Endothelial cell of umbilical vein (primary cell): ENCODE data around the gene PRRC2C. TPM values are rescaled to one million over a fixed set of nuclear protein-coding genes. Genes with fewer than 3 reads are reported as not detected.

Experiments used
- BruUV-seq: library from RNA; stranded (reverse); fragments of 400-500 nt; replicated peaks from 2 replicates; lab custom pipeline; 2021; lab: Mats Ljungman, UMichigan
- CTCF ChIA-PET: fragments of 300-600, 350-600 bp; sonication (Branson Sonifier 250); formaldehyde crosslinking; loops from one replicate; lab custom pipeline; 2021; ENCODE audit warnings: antibody characterized with exemption, inconsistent platforms; lab: Charles Lee
- POLR2A ChIA-PET: fragments of 300-600, 350-600 bp; sonication (Branson Sonifier 250); formaldehyde crosslinking; loops from one replicate; lab custom pipeline; 2021; ENCODE audit warnings: antibody characterized with exemption, inconsistent platforms; lab: Charles Lee
- DNase-seq: peaks from one replicate; pipeline ENCODE4 v3.0.0-alpha.2; 2011; ENCODE audit warnings: low read depth, low spot score
- FAIRE-seq: peaks from 2 replicates; lab custom pipeline; 2011; peaks lifted over from hg19 to GRCh38; lab: Jason Lieb, UNC
- H2AFZ ChIP-seq: 2 replicates; pipeline ENCODE4 v1.6.0; 2012; ENCODE audit warnings: low read depth, low read length, control low read depth, inconsistent platforms
- H3K27ac ChIP-seq: 2 replicates; pipeline ENCODE4 v1.5.1; 2011; ENCODE audit warnings: low read depth, mild to moderate bottlenecking, control low read depth, low read length, moderate library complexity; ENCODE audit not compliant: insufficient read depth
- H3K27me3 ChIP-seq, 2 experiments: 2 replicates each; pipeline versions ENCODE4 v1.6.0 to v1.6.1; 2011; ENCODE audit warnings: low read length in 2 of 2, mixed read lengths in 1 of 2; ENCODE audit not compliant: control insufficient read depth in 2 of 2, insufficient read depth in 2 of 2
- H3K36me3 ChIP-seq, 2 experiments: 2 replicates in 1 of 2; 3 replicates in 1 of 2; pipeline ENCODE4 v1.5.1; 2011; ENCODE audit warnings: low read length in 2 of 2, mild to moderate bottlenecking in 1 of 2, moderate library complexity in 1 of 2; ENCODE audit not compliant: control insufficient read depth in 2 of 2, insufficient read depth in 2 of 2; ENCODE audit errors: extremely low read depth in 1 of 2
- H3K4me1 ChIP-seq: 3 replicates; pipeline ENCODE4 v1.5.1; 2011; ENCODE audit warnings: mild to moderate bottlenecking, low read length; ENCODE audit not compliant: control insufficient read depth, insufficient read depth; ENCODE audit errors: extremely low read depth
- H3K4me2 ChIP-seq: 2 replicates; pipeline ENCODE4 v1.6.1; 2011; ENCODE audit warnings: low read length, control low read depth, mixed read lengths; ENCODE audit not compliant: insufficient read depth
- H3K4me3 ChIP-seq, 3 experiments: fragments of 200-600 bp in 1 of 3; sonication (generic), shearing (Covaris generic) in 1 of 3; replicated peaks in 1 of 3; 2 replicates each; pipeline ENCODE4 v1.5.1; 2011 to 2016; ENCODE audit warnings: control low read depth in 3 of 3, low read length in 3 of 3, mild to moderate bottlenecking in 2 of 3, inconsistent platforms in 1 of 3, low read depth in 1 of 3, moderate library complexity in 1 of 3; ENCODE audit not compliant: insufficient read depth in 1 of 3
- H3K79me2 ChIP-seq: 2 replicates; pipeline ENCODE4 v1.6.0; 2012; ENCODE audit warnings: low read length, inconsistent platforms; ENCODE audit not compliant: control insufficient read depth, insufficient read depth
- H3K9ac ChIP-seq: replicated peaks from 2 replicates; pipeline ENCODE3; 2011; ENCODE audit warnings: low read length, control low read depth; ENCODE audit not compliant: insufficient read depth; ENCODE audit errors: extremely low read depth
- H3K9me1 ChIP-seq: replicated peaks from 3 replicates; pipeline ENCODE4 v1.6.0; 2011; ENCODE audit warnings: mild to moderate bottlenecking, low read length; ENCODE audit not compliant: control insufficient read depth, insufficient read depth; ENCODE audit errors: extremely low read depth
- H3K9me3 ChIP-seq: replicated peaks from 2 replicates; pipeline ENCODE4 v1.5.1; 2012; ENCODE audit warnings: low read length, inconsistent platforms; ENCODE audit not compliant: control insufficient read depth, insufficient read depth
- H4K20me1 ChIP-seq: replicated peaks from 2 replicates; pipeline ENCODE3; 2011; ENCODE audit warnings: mild to moderate bottlenecking, low read length; ENCODE audit not compliant: control insufficient read depth, insufficient read depth; ENCODE audit errors: extremely low read depth
- EZH2 ChIP-seq: IDR thresholded peaks from 2 replicates; pipeline ENCODE4 v1.6.1; 2012; ENCODE audit warnings: borderline replicate concordance, low read depth, mild to moderate bottlenecking, moderate library complexity, low read length, inconsistent platforms; ENCODE audit not compliant: severe bottlenecking
- FOS ChIP-seq: IDR thresholded peaks from 2 replicates; pipeline ENCODE4 v1.6.1; 2011; ENCODE audit warnings: mild to moderate bottlenecking, low read length, moderate library complexity, borderline replicate concordance; ENCODE audit not compliant: insufficient read depth
- GATA2 ChIP-seq: IDR thresholded peaks from 2 replicates; pipeline ENCODE4 v1.7.0; 2011; ENCODE audit warnings: low read depth, mild to moderate bottlenecking, moderate library complexity, mixed read lengths, low read length; ENCODE audit not compliant: insufficient read length, insufficient read depth
- JUN ChIP-seq: IDR thresholded peaks from 2 replicates; pipeline ENCODE4 v1.6.1; 2011; ENCODE audit warnings: borderline replicate concordance, low read depth; ENCODE audit not compliant: insufficient read length, insufficient read depth
- MAX ChIP-seq: IDR thresholded peaks from 2 replicates; pipeline ENCODE4 v1.6.1; 2011; ENCODE audit not compliant: insufficient read depth, insufficient read length
- MYC ChIP-seq: IDR thresholded peaks from one replicate; pipeline ENCODE4 v1.6.1; 2011; ENCODE audit warnings: mild to moderate bottlenecking, low read depth, low read length
- POLR2A ChIP-seq: IDR thresholded peaks from 2 replicates; pipeline ENCODE4 v1.6.1; 2012; ENCODE audit warnings: low read depth, mild to moderate bottlenecking, control low read depth, low read length
- POLR2AphosphoS5 ChIP-seq: IDR thresholded peaks from 2 replicates; pipeline ENCODE4 v1.6.1; 2012; ENCODE audit warnings: low read depth, mild to moderate bottlenecking, control low read depth, low read length, moderate library complexity; ENCODE audit not compliant: insufficient read depth
- dilution Hi-C: fragments of 300-500 bp; cut with MboI; formaldehyde crosslinking; loops from one replicate; pipeline ENCODE4 v1.15.0; 2019; ENCODE audit warnings: low sequenced_read_pairs; ENCODE audit not compliant: extremely low pct_ligation_motif_present
- intact Hi-C: fragments of 100-400 bp; cut with micrococcal nuclease; formaldehyde crosslinking; loops from one replicate; pipeline ENCODE4 v1.10.0; 2022
- polyA plus RNA-seq, 4 experiments: library from polyadenylated mRNA; depleted of rRNA in 3 of 4; stranded (reverse) in 3 of 4; unstranded in 1 of 4; fragments of >200 nt; gene quantifications; 2 replicates each; pipeline versions ENCODE4 v1.2.1 to v1.2.3, GENCODE V29; 2011 to 2012; ENCODE audit warnings: missing spikeins in 1 of 4
- total RNA-seq: library from RNA; stranded (reverse); gene quantifications from 2 replicates; pipeline ENCODE4 v1.2.3, GENCODE V29; 2021

The PRRC2C gene
- total and polyA plus RNA-seq, 2 donors (not counting 3 experiments of a cell fraction or from before 2014, with no cell fraction given) = 65.7 to 199 TPM

- Histone ChIP-seq H2AFZ (no peak overlapping the region), H3K9me3 (no peaks in the 10 kb centered on the region), H3K79me2 (no peaks in the 10 kb centered on the region), H3K9me1 (no peaks in the 10 kb centered on the region), H3K27me3 (no peaks in the 10 kb centered on the region), H3K4me3 (no peak overlapping the region), H3K9ac (no peak overlapping the region), H3K27ac (no peak overlapping the region), H3K36me3 (no peaks in the 10 kb centered on the region), H4K20me1 (no peaks in the 10 kb centered on the region), H3K4me1 (no peaks in the 10 kb centered on the region), H3K4me2 (no peak overlapping the region)
- FAIRE-seq (no peak), DNase-seq (no peak)
- POLR2A ChIA-PET = no interaction called here
- TF ChIP-seq MYC (no peak), GATA2 (no peak), JUN (no peak), EZH2 (no peak)
- dilution Hi-C loops = loop anchor here (25.0 kb wide), 1 partner anchor 352 kb away; no protein-coding TSS in a partner anchor
- intact Hi-C loops = no loop called here
- no TSS peak for BruUV-seq
- CTCF ChIA-PET = interaction anchor here (1.2 to 5.1 kb wide), 3 partner anchors 9 to 348 kb away, joined by 5 to 39 read pairs (median 6); no protein-coding TSS in a partner anchor
These were observed 150.3 kb downstream of the PRRC2C start for GRCh38 chr1:171635661-171636060.

GRCh38 chr1:171636141-171636540 is 150.8 kb downstream of the PRRC2C start:
- H3K79me2 ChIP-seq = no peaks in the 10 kb centered on the region
- dilution Hi-C loops (loop anchor here (25.0 kb wide), 1 partner anchor 351 kb away; no protein-coding TSS in a partner anchor), intact Hi-C loops (no loop called here)
- no peaks in the 10 kb centered on the region for H3K27me3 ChIP-seq
- no peak overlapping the region for H3K4me2 ChIP-seq
- no TSS peak for BruUV-seq
- TF ChIP-seq POLR2A (no peak), POLR2AphosphoS5 (no peak), EZH2 (no peak), MYC (no peak), MAX (no peak), FOS (no peak)
- no peaks in the 10 kb centered on the region for H3K4me1 ChIP-seq
- H3K9me3 ChIP-seq = no peaks in the 10 kb centered on the region
- ChIA-PET CTCF (interaction anchor here (1.2 to 5.1 kb wide), 3 partner anchors 9 to 347 kb away, joined by 5 to 39 read pairs (median 6); no protein-coding TSS in a partner anchor), POLR2A (no interaction called here)
- H3K27ac ChIP-seq = no peak overlapping the region
- no peaks in the 10 kb centered on the region for H3K36me3 ChIP-seq
- H4K20me1 ChIP-seq = no peaks in the 10 kb centered on the region
- DNase-seq (no peak), FAIRE-seq (no peak)
- no peak overlapping the region for H3K9ac ChIP-seq
- H3K4me3 ChIP-seq = no peak overlapping the region
- no peak overlapping the region for H2AFZ ChIP-seq
- H3K9me1 ChIP-seq = no peaks in the 10 kb centered on the region
